ENCODE data around the gene MFAP5.

DNA sequence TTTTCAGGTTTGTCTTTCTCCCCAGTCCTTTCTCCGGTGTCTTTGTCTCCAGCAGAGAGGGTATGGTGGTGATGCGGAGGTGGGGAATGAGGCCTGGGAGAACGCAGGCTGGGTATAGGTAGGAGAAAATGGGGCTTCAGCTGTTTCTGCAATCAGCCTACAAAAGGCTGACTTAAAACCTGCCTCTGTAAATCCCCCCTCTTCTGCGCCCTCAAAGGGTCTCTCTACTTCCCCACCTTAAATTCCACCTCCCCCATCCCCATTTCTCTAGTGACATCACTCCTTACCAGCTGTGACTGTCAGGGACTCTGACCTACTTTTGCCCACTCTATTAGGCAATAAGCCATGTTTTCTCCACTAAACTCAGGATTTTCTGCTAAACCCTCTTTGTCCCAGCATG, 27.1 kb upstream of the MFAP5 start:
- TF ChIP-seq CTCF (conservative IDR thresholded peaks at IDR 0.05 in 1 of 2, IDR thresholded peaks at IDR 0.05 in 1 of 2; ENCODE audit: extremely low read depth in 1 of 2, insufficient read depth in 1 of 2, low read depth in 1 of 2, low read length in 2 of 2) (no peak), EZH2 (IDR thresholded peaks at IDR 0.05; ENCODE audit: borderline replicate concordance, low read length) (no peak)
